HEK293T (cell line): ENCODE measurements around the gene MSANTD7.

Source experiments
- BHLHE40 ChIP-seq: fragments of 450-650 bp; IDR thresholded peaks from 2 replicates; pipeline ENCODE4 v1.6.1; 2016; ENCODE audit warnings: mild to moderate bottlenecking, moderate library complexity, borderline replicate concordance
- ELF4 ChIP-seq: fragments of 450-650 bp; IDR thresholded peaks from 2 replicates; pipeline ENCODE4 v1.6.1; 2017; ENCODE audit warnings: antibody characterized with exemption
- FOXK2 ChIP-seq: fragments of 450-650 bp; IDR thresholded peaks from 2 replicates; pipeline ENCODE4 v1.6.1; 2016; ENCODE audit warnings: mild to moderate bottlenecking
- FOXM1 ChIP-seq: fragments of 450-650 bp; IDR thresholded peaks from 2 replicates; pipeline ENCODE4 v1.6.1; 2017; ENCODE audit warnings: mild to moderate bottlenecking, borderline replicate concordance
- HDGF ChIP-seq: fragments of 450-650 bp; IDR thresholded peaks from 2 replicates; pipeline ENCODE4 v1.6.1; 2017; ENCODE audit warnings: antibody characterized with exemption, borderline replicate concordance
- SP1 ChIP-seq: fragments of 450-650 bp; IDR thresholded peaks from 2 replicates; pipeline ENCODE4 v1.6.1; 2017
- SUZ12 ChIP-seq: fragments of 450-650 bp; IDR thresholded peaks from 2 replicates; pipeline ENCODE4 v1.6.1; 2016; ENCODE audit warnings: mild to moderate bottlenecking

- no peak for TF ChIP-seq FOXM1
- TF ChIP-seq SUZ12, result no peak
- no peak for TF ChIP-seq FOXK2
- TF ChIP-seq HDGF, result no peak
- no peak for TF ChIP-seq ELF4
- no peak for TF ChIP-seq BHLHE40
- no peak for TF ChIP-seq SP1
Observed at GRCh38 chr10:14844948-14845347, 6.8 kb downstream of the MSANTD7 start.
